H9 (cell line): ENCODE data around the gene PAFAH1B1. TPM values are rescaled to one million over a fixed set of nuclear protein-coding genes. Genes with fewer than 3 reads are reported as not detected.

Experiments
- DNase-seq: peaks from one replicate; pipeline ENCODE4 v3.0.0-alpha.2; 2017
- H2AFZ ChIP-seq: one replicate; pipeline ENCODE4 v1.6.1; 2013; ENCODE audit warnings: mild to moderate bottlenecking, low read length, control low read depth, moderate library complexity
- H2AK5ac ChIP-seq: 2 replicates; pipeline ENCODE4 v1.6.1; 2013; ENCODE audit warnings: low read length, control low read depth, mixed read lengths; ENCODE audit not compliant: insufficient read length
- H2BK120ac ChIP-seq: one replicate; pipeline ENCODE4 v1.6.1; 2013; ENCODE audit warnings: low read depth, mild to moderate bottlenecking, low read length, control low read depth, inconsistent platforms; ENCODE audit not compliant: poor library complexity, severe bottlenecking
- H2BK12ac ChIP-seq: 2 replicates; pipeline ENCODE4 v1.6.1; 2013; ENCODE audit warnings: low read length, control low read depth, mixed read lengths, low read depth; ENCODE audit not compliant: insufficient read length
- H2BK15ac ChIP-seq: 2 replicates; pipeline ENCODE4 v1.6.1; 2013; ENCODE audit warnings: low read depth, low read length, control low read depth
- H2BK20ac ChIP-seq: one replicate; pipeline ENCODE4 v1.6.1; 2013; ENCODE audit warnings: low read depth, mild to moderate bottlenecking, low read length, control low read depth, inconsistent platforms; ENCODE audit not compliant: poor library complexity, severe bottlenecking
- H2BK5ac ChIP-seq: 2 replicates; pipeline ENCODE4 v1.6.1; 2013; ENCODE audit warnings: low read length, control low read depth, mixed read lengths; ENCODE audit not compliant: insufficient read length
- H3K14ac ChIP-seq: 2 replicates; pipeline ENCODE4 v1.6.1; 2013; ENCODE audit warnings: low read length, control low read depth; ENCODE audit not compliant: insufficient read depth
- H3K18ac ChIP-seq: 2 replicates; pipeline ENCODE4 v1.6.1; 2013; ENCODE audit warnings: low read depth, mild to moderate bottlenecking, mixed read lengths, low read length, control low read depth; ENCODE audit not compliant: insufficient read length
- H3K23ac ChIP-seq: 2 replicates; pipeline ENCODE4 v1.6.1; 2013; ENCODE audit warnings: low read length, control low read depth, mixed read lengths, low read depth; ENCODE audit not compliant: insufficient read length
- H3K23me2 ChIP-seq: 2 replicates; pipeline ENCODE4 v1.6.1; 2013; ENCODE audit warnings: low read depth, mild to moderate bottlenecking, mixed read lengths, low read length, control low read depth; ENCODE audit not compliant: insufficient read length, poor library complexity, severe bottlenecking
- H3K27ac ChIP-seq: 2 replicates; pipeline ENCODE4 v1.5.1; 2013; ENCODE audit warnings: low read length, control low read depth, mixed read lengths, low read depth; ENCODE audit not compliant: insufficient read length
- H3K27me3 ChIP-seq: 2 replicates; pipeline ENCODE4 v1.6.1; 2013; ENCODE audit warnings: low read length, control low read depth, inconsistent platforms; ENCODE audit not compliant: insufficient read depth
- H3K4ac ChIP-seq: 2 replicates; pipeline ENCODE4 v1.6.1; 2013; ENCODE audit warnings: low read depth, mild to moderate bottlenecking, control low read depth, inconsistent platforms, low read length, moderate library complexity
- H3K4me1 ChIP-seq: 2 replicates; pipeline ENCODE4 v1.6.1; 2013; ENCODE audit warnings: low read length, control low read depth, inconsistent platforms; ENCODE audit not compliant: insufficient read depth
- H3K4me2 ChIP-seq: 2 replicates; pipeline ENCODE4 v1.6.1; 2013; ENCODE audit warnings: low read length, control low read depth, mixed read lengths; ENCODE audit not compliant: insufficient read length, insufficient read depth
- H3K56ac ChIP-seq: 2 replicates; pipeline ENCODE4 v1.6.1; 2013; ENCODE audit warnings: low read depth, mild to moderate bottlenecking, mixed read lengths, low read length, control low read depth; ENCODE audit not compliant: insufficient read length
- H3K79me1 ChIP-seq: 2 replicates; pipeline ENCODE4 v1.6.1; 2013; ENCODE audit warnings: low read depth, mild to moderate bottlenecking, moderate library complexity, low read length, control low read depth, inconsistent platforms; ENCODE audit not compliant: insufficient read depth, poor library complexity, severe bottlenecking
- H3K79me2 ChIP-seq: 2 replicates; pipeline ENCODE4 v1.6.1; 2013; ENCODE audit warnings: low read length, control low read depth, inconsistent platforms; ENCODE audit not compliant: insufficient read depth
- H3K9ac ChIP-seq: 2 replicates; pipeline ENCODE4 v1.6.1; 2013; ENCODE audit warnings: low read length, control low read depth, mixed read lengths; ENCODE audit not compliant: insufficient read length; ENCODE audit errors: extremely low read depth
- H3K9me3 ChIP-seq: one replicate; pipeline ENCODE4 v1.6.1; 2013; ENCODE audit warnings: low read depth, low read length, inconsistent platforms; ENCODE audit not compliant: control insufficient read depth
- H3T11ph ChIP-seq: one replicate; pipeline ENCODE4 v1.6.1; 2013; ENCODE audit warnings: mild to moderate bottlenecking, low read length, control low read depth, inconsistent platforms
- H4K20me1 ChIP-seq: one replicate; pipeline ENCODE4 v1.6.1; 2013; ENCODE audit not compliant: control insufficient read depth, insufficient read length, insufficient read depth
- H4K5ac ChIP-seq: 2 replicates; pipeline ENCODE4 v1.6.1; 2013; ENCODE audit warnings: low read depth, mild to moderate bottlenecking, mixed read lengths, low read length, control low read depth; ENCODE audit not compliant: insufficient read length
- H4K8ac ChIP-seq: replicated peaks from 2 replicates; pipeline ENCODE4 v1.6.1; 2013; ENCODE audit warnings: low read length, control low read depth, mixed read lengths, low read depth; ENCODE audit not compliant: insufficient read length
- H4K91ac ChIP-seq: 2 replicates; pipeline ENCODE4 v1.6.1; 2013; ENCODE audit warnings: low read depth, mild to moderate bottlenecking, moderate library complexity, mixed read lengths, low read length, control low read depth; ENCODE audit not compliant: insufficient read length
- H3K27ac Mint-ChIP-seq, 3 experiments: 2 replicates in 2 of 3; 3 replicates in 1 of 3; pipeline ENCODE4 v1.8.0; 2020 to 2021; ENCODE audit warnings: mixed read lengths in 3 of 3, mild to moderate bottlenecking in 1 of 3, moderate library complexity in 1 of 3
- H3K27me3 Mint-ChIP-seq: 2 replicates; pipeline ENCODE4 v1.8.0; 2021; ENCODE audit warnings: low read depth, mild to moderate bottlenecking, moderate library complexity, mixed read lengths
- H3K36me3 Mint-ChIP-seq, 3 experiments: 2 replicates in 2 of 3; 3 replicates in 1 of 3; pipeline ENCODE4 v1.8.0; 2020 to 2021; ENCODE audit warnings: low read depth in 3 of 3, mixed read lengths in 3 of 3; ENCODE audit not compliant: insufficient read depth in 1 of 3
- H3K4me1 Mint-ChIP-seq, 2 experiments: 2 replicates each; pipeline ENCODE4 v1.8.0; 2020; ENCODE audit warnings: mixed read lengths in 2 of 2
- H3K4me3 Mint-ChIP-seq, 2 experiments: 2 replicates in 1 of 2; 3 replicates in 1 of 2; pipeline ENCODE4 v1.8.0; 2020 to 2021; ENCODE audit warnings: mild to moderate bottlenecking in 2 of 2, mixed read lengths in 2 of 2, moderate library complexity in 1 of 2
- H3K9me3 Mint-ChIP-seq, 2 experiments: 2 replicates in 1 of 2; 3 replicates in 1 of 2; pipeline ENCODE4 v1.8.0; 2020; ENCODE audit warnings: mild to moderate bottlenecking in 2 of 2, mixed read lengths in 2 of 2, moderate library complexity in 1 of 2
- CTCF ChIP-seq: fragments of 200-600 bp; sonication (generic); conservative IDR thresholded peaks from 3 replicates; pipeline ENCODE4 v1.8.0; 2021; ENCODE audit warnings: antibody characterized with exemption, mild to moderate bottlenecking
- WGBS: extraction: QIAGEN DNeasy Blood & Tissue Kit; methylation state at CpG from one replicate; pipeline ENCODE4 v1.1.7; 2013; ENCODE audit warnings: missing lambda C conversion rate, low lambda C conversion rate, mixed read lengths; ENCODE audit not compliant: insufficient read length; ENCODE audit errors: extremely low coverage; 5-methylcytosine and 5-hydroxymethylcytosine counted together
- total RNA-seq: library from RNA; stranded (reverse); gene quantifications from 2 replicates; pipeline ENCODE4 v1.2.1, GENCODE V29; 2021

The PAFAH1B1 gene
- total RNA-seq, 1 experiment from 2014 or later, result 134 TPM

- Mint-ChIP-seq H3K9me3 (no peaks in the 10 kb centered on the region), H3K4me1 (peaks cover 9 to 19% of the 10 kb centered on the region in 2 experiments), H3K27me3 (no peaks in the 10 kb centered on the region), H3K27ac (peak overlapping the region in 1 of 3 experiments; percentile 79; a peak in 2 of 7 replicates), H3K4me3 (no peak overlapping the region), H3K36me3 (peaks cover 8 to 40% (median 29%) of the 10 kb centered on the region in 3 experiments; a peak in 6 of 7 replicates)
- no peaks in the 10 kb centered on the region for H3K9me3 ChIP-seq
- no peaks in the 10 kb centered on the region for H4K20me1 ChIP-seq
- no peak overlapping the region for H4K5ac ChIP-seq
- H3K23me2 ChIP-seq, result no peaks in the 10 kb centered on the region
- no peak for TF ChIP-seq CTCF
- WGBS, result no CpG with 5 or more reads among the region's 15 CpGs
- H2BK120ac ChIP-seq, result no peak overlapping the region
- H3K9ac ChIP-seq, result no peak overlapping the region
- no peaks in the 10 kb centered on the region for H3K79me1 ChIP-seq
- no peak overlapping the region; the same call in 1 of the 2 replicates for H3K14ac ChIP-seq
- H3T11ph ChIP-seq, result no peak overlapping the region
- H3K27ac ChIP-seq, result no peak overlapping the region
- H2AFZ ChIP-seq, result no peak overlapping the region
- no peak overlapping the region for H2BK12ac ChIP-seq
- H3K4me2 ChIP-seq, result no peak overlapping the region
- H3K4ac ChIP-seq, result no peak overlapping the region
- no peak overlapping the region for H3K18ac ChIP-seq
- no peak overlapping the region for H4K8ac ChIP-seq
- DNase-seq, result peak; percentile 58
- H3K23ac ChIP-seq, result no peak overlapping the region
- no peaks in the 10 kb centered on the region for H3K27me3 ChIP-seq
- no peaks in the 10 kb centered on the region for H3K4me1 ChIP-seq
- H2BK5ac ChIP-seq, result no peak overlapping the region
- no peak overlapping the region for H2BK15ac ChIP-seq
- no peak overlapping the region for H2AK5ac ChIP-seq
- no peak overlapping the region for H3K56ac ChIP-seq
- H3K79me2 ChIP-seq, result no peaks in the 10 kb centered on the region; the same call in 1 of the 2 replicates
- H4K91ac ChIP-seq, result no peak overlapping the region
- no peak overlapping the region for H2BK20ac ChIP-seq
Observed at GRCh38 chr17:2685696-2686095, 92.2 kb downstream of the PAFAH1B1 start.
